ENCODE data around the gene CORO2B.

The CORO2B gene

DNA sequence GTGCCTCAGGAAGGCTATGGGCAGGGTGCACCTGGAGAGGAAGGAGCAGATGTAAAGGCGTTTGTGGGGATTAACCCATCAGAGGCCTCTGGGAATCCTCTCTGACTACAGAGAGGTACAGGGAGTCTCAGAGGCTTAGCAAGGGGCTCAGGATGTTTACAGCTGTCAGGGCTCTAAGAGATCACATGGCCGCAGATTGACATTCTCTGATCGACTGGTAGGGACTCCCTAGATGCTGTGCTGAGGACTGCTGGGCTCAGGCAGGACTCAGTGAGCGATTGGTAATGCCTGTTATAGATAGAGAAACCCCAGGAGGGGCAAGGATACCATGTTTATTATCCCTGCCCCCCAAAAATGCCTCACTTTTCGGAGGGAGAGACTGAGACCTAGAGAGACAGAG is 103.5 kb downstream of the CORO2B start:
- H3K36me3 ChIP-seq (replicated peaks; ENCODE audit: insufficient read depth, low read length): no peaks in the 10 kb centered on the region
- no peak overlapping the region for H3K9ac ChIP-seq (ENCODE audit: low read length)
- H3K4me3 ChIP-seq (ENCODE audit: low read length): no peak overlapping the region
- no peaks in the 10 kb centered on the region for H3K9me3 ChIP-seq (replicated peaks; ENCODE audit: insufficient read depth, low read length)
- H3K27ac ChIP-seq (ENCODE audit: low read length): no peak overlapping the region
- H3K27me3 ChIP-seq (replicated peaks; ENCODE audit: insufficient read depth, low read length): no peaks in the 10 kb centered on the region
- H3K4me1 ChIP-seq (ENCODE audit: low read length): no peaks in the 10 kb centered on the region
- no peak for DNase-seq
- TF ChIP-seq EZH2 (optimal IDR thresholded peaks at IDR 0.05; ENCODE audit: low read depth, low read length) (no peak), CTCF (IDR thresholded peaks at IDR 0.05; ENCODE audit: low read length) (no peak), EZH2phosphoT487 (IDR thresholded peaks at IDR 0.05; ENCODE audit: low read length) (no peak)
- H3K9me2 ChIP-seq (replicated peaks; ENCODE audit: insufficient read depth, low read length): no peaks in the 10 kb centered on the region
- H3F3A ChIP-seq (ENCODE audit: insufficient read depth, low read length): no peaks in the 10 kb centered on the region
- no peaks in the 10 kb centered on the region for H4K20me1 ChIP-seq (ENCODE audit: insufficient read depth, low read length)
- no peaks in the 10 kb centered on the region for H3K79me2 ChIP-seq (ENCODE audit: low read length)
- H2AFZ ChIP-seq (ENCODE audit: low read length): no peak overlapping the region
- H3K4me2 ChIP-seq (ENCODE audit: low read depth, low read length): no peak overlapping the region

- Histone ChIP-seq H3F3A (ENCODE audit: insufficient read depth, low read length) (no peaks in the 10 kb centered on the region), H3K79me2 (ENCODE audit: low read length) (no peaks in the 10 kb centered on the region), H3K4me3 (ENCODE audit: low read length) (no peak overlapping the region), H3K9ac (ENCODE audit: low read length) (no peak overlapping the region), H3K9me2 (replicated peaks; ENCODE audit: insufficient read depth, low read length) (no peaks in the 10 kb centered on the region), H3K4me1 (ENCODE audit: low read length) (no peaks in the 10 kb centered on the region), H4K20me1 (ENCODE audit: insufficient read depth, low read length) (no peaks in the 10 kb centered on the region), H3K4me2 (ENCODE audit: low read depth, low read length) (no peak overlapping the region), H3K27me3 (replicated peaks; ENCODE audit: insufficient read depth, low read length) (no peaks in the 10 kb centered on the region), H3K9me3 (replicated peaks; ENCODE audit: insufficient read depth, low read length) (no peaks in the 10 kb centered on the region), H3K27ac (ENCODE audit: low read length) (no peak overlapping the region), H3K36me3 (replicated peaks; ENCODE audit: insufficient read depth, low read length) (no peaks in the 10 kb centered on the region), H2AFZ (ENCODE audit: low read length) (no peak overlapping the region)
- no peak for TF ChIP-seq EZH2phosphoT487 (IDR thresholded peaks at IDR 0.05; ENCODE audit: low read length)
- TF ChIP-seq CTCF (IDR thresholded peaks at IDR 0.05; ENCODE audit: low read length): no peak
- no peak for DNase-seq
These were observed 104.2 kb downstream of the CORO2B start for GRCh38 chr15:68683026-68683425.

- Histone ChIP-seq H2AFZ (ENCODE audit: low read length) (no peak overlapping the region), H4K20me1 (ENCODE audit: insufficient read depth, low read length) (no peaks in the 10 kb centered on the region), H3K9me2 (replicated peaks; ENCODE audit: insufficient read depth, low read length) (no peaks in the 10 kb centered on the region), H3K36me3 (replicated peaks; ENCODE audit: insufficient read depth, low read length) (no peaks in the 10 kb centered on the region), H3K4me1 (ENCODE audit: low read length) (no peaks in the 10 kb centered on the region), H3K27ac (ENCODE audit: low read length) (no peak overlapping the region), H3K4me3 (ENCODE audit: low read length) (no peak overlapping the region), H3K9ac (ENCODE audit: low read length) (no peak overlapping the region), H3F3A (ENCODE audit: insufficient read depth, low read length) (no peaks in the 10 kb centered on the region), H3K27me3 (replicated peaks; ENCODE audit: insufficient read depth, low read length) (no peaks in the 10 kb centered on the region), H3K79me2 (ENCODE audit: low read length) (no peaks in the 10 kb centered on the region), H3K4me2 (ENCODE audit: low read depth, low read length) (no peak overlapping the region), H3K9me3 (replicated peaks; ENCODE audit: insufficient read depth, low read length) (no peaks in the 10 kb centered on the region)
- no peak for TF ChIP-seq EZH2phosphoT487 (IDR thresholded peaks at IDR 0.05; ENCODE audit: low read length)
- no peak for TF ChIP-seq CTCF (IDR thresholded peaks at IDR 0.05; ENCODE audit: low read length)
- TF ChIP-seq EZH2 (optimal IDR thresholded peaks at IDR 0.05; ENCODE audit: low read depth, low read length): no peak
- no peak for DNase-seq
These were observed 104.8 kb downstream of the CORO2B start for GRCh38 chr15:68683551-68683950.
